Stimulated activated CD8-positive, alpha-beta memory T cell treated with anti-CD3 and anti-CD28 coated beads, Interleukin-15, amount 100 ng/mL, for 48 hours (primary cell): ENCODE data around the gene OAS1.

Source experiments
- DNase-seq, 2 donors: peaks; one replicate each; pipeline ENCODE4 v3.0.0-alpha.2; 2020; ENCODE audit warnings: low read depth in 2 of 2

OAS1 gene

DNA sequence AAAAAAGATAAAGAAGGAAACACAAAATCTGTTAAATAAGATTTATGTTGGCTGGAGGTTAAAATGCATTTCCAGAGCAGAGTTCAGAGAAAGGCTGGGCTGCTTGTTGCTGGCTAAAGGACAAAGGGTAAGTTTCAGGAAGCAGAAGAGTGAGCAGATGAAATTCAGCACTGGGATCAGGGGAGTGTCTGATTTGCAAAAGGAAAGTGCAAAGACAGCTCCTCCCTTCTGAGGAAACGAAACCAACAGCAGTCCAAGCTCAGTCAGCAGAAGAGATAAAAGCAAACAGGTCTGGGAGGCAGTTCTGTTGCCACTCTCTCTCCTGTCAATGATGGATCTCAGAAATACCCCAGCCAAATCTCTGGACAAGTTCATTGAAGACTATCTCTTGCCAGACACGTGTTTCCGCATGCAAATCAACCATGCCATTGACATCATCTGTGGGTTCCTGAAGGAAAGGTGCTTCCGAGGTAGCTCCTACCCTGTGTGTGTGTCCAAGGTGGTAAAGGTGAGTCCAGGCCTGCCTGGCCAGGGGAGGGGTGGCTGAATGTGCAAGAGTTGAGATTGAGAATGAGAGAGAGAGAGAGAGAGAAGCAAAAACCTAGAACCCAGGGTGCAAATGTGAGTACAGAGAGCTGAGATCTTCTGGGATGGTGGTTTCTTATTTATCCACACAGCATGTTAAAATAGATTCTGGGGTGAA lies at the start of gene OAS1:
Gene OAS1, plus strand, starts transcription at position 251 of the 703 bp plus-strand sequence. Its CDS starts 78 bp downstream, at position 329.
- peak in 1 of 2 donors; percentile 3 for DNase-seq

DNA sequence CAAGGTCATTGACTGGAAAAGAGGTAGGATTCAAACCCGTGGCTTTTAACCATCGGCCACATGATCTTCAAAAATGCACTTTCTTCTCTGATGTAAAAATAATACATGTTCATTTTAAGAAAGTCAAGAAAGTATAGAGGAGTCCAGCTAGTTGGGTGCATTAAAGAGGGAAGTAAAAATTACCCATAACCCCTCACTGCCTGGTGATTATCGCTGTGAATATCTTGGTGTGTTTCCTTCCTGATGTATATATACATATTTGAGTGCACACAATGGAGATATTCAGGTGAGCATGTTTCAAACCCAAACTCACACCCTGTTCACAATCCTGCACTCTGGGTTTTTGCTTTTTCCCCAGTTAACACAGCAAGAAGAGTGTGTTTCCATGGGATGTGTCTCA lies 47.5 kb upstream of the OAS1 start:
- DNase-seq, result no peak

DNA sequence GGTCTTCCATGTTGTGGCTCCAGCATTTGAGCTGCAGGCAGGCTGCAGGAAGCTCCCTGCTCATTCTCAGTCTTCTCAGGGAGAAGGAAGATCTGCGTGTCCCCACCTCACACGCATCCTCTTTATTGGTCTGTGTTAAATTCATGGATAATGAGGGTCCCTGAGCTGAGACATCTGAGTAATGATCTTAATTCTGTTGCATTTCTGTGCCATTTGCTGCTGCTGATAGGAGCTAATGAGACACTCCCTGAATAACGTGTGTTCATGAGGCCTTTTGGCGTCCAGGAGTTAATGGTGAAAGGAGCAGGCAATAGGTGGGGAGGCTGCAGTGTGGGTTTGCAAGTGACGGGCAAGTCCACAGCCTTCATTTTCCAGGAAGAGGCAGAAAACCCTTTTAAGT lies 46.6 kb upstream of the OAS1 start:
- DNase-seq, result no peak

DNA sequence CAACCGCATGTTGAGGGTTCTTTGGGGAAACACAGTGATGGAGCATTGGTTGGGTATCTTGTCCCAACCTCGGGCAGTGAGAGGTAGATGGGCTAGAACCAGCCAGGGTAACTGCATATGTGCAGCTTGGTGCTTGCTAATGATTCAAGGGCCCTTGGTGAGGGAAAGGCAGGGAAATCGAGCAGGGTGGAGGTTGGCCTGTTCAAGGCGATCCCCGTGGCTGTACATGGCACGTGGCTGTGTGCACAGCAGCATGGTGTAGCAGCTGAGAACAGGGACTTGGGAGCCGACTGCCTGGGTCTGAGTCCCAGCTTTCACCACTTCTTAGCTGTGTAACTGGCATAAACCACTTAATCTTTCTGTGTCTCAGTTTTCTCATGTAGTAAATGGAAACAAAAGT lies 45.5 kb upstream of the OAS1 start:
- DNase-seq, result no peak

DNA sequence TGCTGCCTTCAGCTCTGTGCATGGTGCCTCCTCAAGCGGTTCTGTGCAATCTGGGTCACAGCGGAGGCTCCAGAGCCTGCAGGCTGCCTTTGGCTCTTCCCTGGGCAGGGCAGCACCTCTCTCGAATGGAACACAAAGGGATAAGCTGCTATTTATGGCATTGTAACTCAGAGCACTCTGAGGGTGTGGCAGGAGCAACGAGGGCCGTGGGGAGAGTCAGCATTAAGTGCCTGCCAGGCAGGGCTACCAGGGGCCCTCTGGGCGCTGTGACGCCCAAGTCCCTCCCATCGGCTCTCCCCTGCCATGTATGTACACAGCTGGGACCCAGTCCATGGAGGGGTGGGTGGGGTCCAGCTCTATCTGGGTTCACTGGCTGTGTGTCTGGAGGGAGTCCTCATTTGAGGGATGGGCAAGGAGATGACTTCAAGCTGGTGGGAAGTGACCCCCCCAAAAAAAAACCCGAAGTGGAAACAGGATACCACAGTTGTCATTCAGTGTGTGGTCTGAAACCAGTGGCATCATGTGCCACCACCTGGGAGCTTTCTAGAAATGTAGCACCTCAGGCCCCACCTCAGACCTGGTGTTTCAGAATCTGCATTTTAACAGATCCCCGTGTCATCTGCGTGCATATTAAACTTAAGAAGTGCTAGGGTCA lies 44.0 kb upstream of the OAS1 start:
- no peak for DNase-seq

DNA sequence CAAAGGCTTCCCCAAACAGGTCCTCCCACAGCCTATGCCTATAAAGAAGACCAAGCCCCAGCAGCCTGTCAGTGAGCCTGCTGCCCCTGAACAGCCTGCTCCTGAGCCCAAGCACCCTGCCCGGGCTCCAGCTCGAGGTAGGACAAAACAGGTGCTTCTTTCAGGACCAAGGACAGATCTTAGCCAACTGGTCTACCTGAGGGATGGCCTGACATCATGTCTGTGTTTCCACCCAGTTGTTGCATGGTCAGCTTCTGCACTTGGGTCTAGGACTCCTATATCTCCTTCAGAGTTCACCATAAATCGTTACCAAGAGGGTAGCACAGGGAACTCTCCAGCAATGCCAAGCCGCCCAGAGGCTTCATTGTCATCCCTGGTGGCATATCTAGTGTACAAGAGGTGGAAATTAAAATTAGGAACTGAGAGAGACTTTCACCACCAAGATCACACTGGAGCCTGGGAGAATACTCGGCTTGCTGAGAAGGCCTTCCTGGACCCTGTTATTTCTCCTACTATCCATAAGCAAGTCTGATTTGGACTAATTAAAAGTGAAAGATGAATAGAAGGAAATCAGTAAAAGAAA lies 38.2 kb upstream of the OAS1 start:
- no peak for DNase-seq

DNA sequence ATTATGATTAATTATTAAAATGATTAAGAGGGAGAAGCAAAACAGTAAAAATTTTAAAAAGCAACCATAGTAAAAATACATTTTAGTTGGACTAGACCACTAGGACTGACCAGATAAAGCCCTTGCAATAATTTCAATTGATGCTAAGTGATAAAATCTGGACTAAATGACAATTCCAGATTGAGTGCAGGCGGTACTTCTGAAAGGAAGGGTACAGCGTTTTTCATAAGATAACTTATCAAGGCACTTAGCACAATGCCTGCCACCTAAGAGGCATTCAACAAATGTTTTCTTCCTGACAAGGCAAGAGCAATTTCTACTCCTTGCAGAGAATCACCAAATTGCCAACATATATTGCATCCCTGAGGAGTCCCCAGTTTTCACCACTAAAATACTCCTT lies 37.7 kb upstream of the OAS1 start:
- DNase-seq, result no peak

DNA sequence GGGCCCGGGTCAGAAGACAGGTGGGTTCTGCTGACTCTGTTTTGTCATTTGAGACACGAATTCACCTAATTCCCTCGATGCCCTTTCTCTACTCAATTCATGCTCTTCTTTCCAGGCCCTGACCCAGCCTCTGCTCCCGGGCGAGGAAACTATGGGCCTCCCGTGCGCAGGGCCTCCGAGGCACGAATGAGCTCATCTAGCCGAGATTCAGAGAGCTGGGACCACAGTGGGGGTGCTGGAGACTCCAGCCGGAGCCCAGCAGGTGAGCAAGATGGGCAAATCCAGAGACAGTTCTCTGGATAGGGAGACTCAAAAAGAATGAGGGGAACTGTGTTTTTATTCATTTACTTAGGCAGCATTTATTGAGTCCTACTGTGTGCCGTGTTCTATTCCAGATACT lies 37.0 kb upstream of the OAS1 start:
- no peak for DNase-seq

DNA sequence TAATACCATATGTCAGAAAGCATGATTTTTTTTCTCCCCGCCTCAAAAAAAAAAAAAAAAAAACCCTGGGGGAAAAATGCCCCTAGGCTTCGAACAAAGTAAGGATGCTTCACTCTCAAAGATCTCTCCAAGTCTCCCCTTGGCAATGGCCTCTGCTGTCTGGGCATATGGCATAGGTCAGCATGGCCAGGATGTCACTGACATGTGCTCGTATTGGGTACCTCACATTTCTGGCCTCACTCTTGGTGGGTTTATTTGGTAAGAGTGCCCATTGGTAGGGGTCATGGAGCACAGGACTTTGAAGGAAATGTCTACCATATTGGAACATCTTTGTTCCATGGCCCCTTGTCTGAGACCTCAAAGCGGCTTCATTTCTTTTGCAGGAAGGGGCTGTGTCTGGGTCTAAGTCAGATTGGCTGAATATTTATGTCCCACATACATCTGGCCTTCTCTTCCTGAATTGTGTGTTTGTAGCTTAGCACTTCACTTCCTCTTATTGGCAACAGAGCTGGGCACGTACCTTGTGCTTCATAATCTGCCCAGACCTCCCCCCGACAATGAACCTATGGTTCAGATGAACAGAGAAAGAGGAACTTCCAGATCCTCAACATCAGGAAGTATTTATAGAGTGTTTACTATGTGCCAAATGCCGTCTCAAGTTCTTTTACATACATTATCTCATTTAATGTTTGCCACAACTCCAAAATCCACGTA lies 36.3 kb upstream of the OAS1 start:
- DNase-seq, result no peak

DNA sequence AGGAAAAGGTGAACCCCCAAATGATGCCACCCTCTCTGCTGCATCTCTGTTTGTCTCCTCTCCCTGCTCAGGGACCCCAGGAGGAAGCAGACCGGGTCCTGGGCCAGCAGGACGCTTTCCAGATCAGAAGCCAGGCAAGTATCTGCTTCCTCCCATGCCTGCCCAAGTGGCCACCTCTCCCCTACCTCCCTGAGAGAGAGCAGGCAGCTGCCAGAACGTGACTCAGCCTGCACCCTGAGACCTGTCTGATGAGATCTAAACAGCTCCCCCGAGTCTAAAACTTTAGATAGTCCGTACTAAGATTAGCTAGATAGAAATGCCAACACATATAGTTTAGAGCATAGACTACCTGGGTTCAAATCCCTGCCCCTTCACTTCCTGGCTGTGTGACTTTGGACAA lies 31.2 kb upstream of the OAS1 start:
- no peak for DNase-seq

DNA sequence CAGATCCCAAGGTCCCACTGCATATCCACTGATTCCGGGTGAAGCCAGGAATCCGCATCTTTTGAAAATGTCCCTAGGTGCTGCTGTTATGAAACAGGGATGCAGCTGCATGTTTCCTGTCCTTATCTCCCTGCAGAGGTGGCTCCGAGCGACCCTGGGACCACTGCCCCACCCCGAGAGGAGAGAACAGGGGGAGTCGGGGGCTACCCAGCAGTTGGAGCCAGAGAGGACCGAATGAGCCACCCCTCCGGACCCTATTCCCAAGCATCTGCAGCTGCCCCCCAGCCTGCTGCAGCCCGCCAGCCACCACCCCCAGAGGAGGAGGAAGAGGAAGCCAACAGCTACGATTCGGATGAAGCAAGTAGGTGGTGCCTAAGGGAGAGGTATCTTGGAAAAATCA lies 30.3 kb upstream of the OAS1 start:
- no peak for DNase-seq

DNA sequence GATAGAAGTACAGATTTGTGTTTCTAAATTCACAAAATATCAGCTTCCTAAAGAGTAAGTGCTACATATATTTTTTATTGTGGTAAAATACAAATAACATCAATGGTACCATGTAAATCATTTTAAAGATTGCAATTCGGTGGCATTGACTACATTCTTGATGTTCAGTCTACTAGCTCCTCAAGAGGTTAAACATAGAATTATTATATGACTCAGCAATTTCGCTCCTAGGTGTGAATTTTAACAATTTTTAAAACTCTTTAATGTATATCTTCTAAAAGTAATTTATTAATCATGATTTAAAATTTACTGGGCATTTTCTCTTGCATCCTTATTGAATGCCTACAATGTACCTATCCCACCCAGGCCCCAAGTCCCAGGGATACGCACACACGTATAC lies 29.8 kb upstream of the OAS1 start:
- DNase-seq, result no peak

DNA sequence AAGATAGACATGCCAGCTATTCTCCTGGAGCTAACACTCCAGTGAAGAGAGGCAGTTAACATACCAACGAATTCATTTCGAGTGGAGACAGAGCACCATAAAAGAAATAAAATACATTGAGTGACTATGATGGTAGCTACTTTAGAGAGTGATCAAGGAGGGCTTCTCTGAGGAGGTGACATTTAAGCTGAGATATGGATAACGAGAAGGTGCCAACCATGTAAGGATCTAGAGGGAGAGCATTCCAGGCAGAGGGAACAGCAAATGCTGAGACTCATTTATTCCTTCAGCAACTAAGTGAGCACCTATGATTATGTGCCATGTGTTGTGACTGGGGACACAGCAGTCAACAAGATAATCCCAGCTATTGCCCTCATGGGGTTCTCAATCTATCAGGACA lies 28.3 kb upstream of the OAS1 start:
- no peak for DNase-seq

DNA sequence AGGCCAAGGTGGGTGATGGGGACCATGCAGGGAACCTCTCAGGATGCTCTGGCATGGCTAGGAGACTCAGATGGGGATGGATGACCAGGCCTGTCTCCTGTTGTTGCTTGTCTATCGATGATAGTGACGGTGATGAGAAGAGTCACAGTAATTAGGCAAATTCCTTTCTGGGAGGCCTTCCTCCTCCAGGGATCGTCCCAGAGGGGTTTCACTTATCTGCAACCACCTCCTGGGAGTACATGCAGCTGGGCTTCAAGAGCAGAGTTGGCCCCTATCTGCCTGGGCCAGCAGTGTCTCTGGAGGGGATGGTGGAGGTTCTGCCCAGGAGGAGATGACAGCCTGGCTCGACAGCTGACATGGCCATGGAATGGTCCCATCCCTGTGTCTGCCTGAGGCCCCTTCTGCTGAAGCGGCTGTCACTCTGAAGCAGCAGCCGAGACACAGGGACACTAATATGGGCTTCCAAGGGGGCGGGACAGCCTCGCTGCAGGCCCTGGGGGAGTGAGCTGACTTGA lies 27.5 kb upstream of the OAS1 start:
- no peak for DNase-seq

DNA sequence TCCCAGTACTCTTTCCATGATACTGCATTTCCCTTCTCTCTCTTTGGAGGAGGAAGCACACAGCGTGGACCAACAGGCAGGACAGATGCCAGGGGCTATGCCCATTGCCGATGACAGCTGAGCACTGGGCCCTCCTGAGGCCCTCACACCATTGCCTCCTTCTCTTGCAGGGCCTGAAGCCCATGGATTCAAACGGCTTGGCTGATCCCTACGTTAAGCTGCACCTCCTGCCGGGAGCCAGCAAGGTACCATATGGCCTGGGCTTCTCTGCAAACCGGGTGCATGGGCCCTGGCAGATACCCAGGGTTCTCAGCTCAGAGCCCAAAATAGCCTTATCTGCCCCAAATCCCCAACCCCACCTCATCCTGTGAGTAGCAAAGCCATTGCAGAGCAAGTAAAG lies 25.2 kb upstream of the OAS1 start:
- no peak for DNase-seq

DNA sequence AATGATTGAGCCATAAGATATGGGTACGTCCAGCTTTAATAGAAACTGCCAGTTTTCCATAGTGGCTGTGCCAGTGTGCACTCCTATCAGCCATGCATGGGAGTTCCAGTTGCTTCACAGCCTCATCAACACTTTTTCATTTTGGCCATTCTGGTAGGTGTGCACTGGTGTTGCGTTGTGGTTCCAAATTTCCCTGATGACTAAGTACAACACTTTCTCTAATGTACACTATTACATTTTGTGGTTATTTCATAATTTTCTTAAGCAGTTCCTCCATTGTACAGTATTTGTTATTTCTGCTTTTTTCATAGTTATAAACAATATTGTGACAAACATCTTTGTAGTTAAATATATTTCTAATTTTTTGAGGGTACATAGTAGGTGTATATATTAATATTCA lies 21.5 kb upstream of the OAS1 start:
- no peak for DNase-seq

DNA sequence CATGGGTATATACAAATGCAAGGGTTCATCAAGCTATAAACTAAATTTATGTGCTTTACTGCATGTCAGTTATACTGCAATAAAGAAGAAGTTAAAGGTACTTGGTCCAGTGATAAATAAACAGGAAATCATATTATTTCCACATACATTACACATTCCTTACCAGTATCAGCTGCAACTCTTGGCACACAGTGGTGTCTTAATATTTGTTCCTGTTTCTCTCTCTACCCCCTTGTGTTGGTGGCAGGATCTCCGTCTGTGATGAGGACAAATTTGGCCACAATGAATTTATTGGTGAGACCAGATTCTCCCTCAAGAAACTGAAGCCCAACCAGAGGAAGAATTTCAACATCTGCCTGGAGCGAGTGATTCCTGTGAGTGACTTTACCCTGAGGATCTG lies 19.2 kb upstream of the OAS1 start:
- DNase-seq, result no peak

DNA sequence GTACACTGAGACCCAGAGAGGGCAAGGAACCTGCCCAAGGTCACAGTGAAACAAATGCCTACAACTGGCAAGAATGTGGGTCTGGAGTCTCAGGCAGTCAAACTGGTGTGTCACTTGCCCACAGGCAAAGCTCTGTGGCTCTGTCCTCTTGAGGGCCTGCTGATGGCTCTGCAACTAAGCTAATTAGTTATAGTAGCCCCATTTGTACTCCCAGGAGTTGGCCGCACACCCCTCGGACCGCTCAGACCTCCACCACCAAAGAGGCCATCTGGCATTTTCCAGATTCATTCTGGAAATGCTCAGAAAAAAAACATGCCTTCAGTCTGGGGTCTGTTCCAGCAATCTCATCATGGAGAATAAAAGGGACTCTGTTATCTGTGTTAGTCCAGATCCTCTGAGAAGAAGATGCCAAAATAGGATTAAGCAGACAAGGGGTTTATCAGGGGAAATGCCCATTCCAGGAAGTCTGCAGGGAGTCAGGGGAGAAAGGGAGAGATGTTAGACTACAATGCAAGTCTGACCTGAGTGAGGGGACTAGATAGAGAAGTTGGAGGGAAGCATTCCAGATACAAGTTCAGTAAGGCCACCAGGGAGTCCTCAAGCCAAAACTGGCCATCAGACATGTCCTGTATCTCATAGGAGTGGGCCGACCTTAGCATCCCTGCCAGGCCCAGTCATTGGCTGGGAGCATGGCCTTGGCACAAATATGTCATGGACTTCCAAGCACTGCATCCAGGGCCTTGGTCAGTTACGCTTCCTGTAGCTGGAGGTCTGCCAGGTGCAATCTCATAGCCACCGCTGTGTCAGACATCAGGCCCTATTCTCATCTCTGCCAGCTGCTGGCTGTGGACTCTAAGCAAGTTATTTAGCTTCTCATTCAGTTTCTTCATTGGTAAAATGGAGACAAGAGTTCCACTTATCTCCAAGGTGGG lies 15.4 kb upstream of the OAS1 start:
- DNase-seq, result no peak

DNA sequence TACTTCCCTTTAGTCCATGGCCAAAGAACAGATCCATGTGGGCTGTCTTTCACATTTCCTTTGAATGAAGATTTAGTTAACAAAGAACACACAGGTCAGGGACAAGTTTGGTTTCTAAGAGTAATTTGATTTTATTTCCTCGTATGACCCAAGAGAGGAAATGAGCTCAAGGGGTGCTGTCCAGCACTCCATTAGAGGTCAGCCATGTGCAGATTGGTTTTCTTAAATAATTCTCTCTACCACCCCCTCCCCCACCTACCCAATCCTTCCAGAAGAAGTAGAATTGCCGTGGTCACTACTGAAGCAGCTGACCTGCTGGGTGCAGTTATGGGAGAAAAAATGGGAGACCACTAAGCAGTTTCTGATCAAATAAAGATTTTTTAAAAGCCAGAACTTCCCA lies 13.9 kb upstream of the OAS1 start:
- no peak for DNase-seq

DNA sequence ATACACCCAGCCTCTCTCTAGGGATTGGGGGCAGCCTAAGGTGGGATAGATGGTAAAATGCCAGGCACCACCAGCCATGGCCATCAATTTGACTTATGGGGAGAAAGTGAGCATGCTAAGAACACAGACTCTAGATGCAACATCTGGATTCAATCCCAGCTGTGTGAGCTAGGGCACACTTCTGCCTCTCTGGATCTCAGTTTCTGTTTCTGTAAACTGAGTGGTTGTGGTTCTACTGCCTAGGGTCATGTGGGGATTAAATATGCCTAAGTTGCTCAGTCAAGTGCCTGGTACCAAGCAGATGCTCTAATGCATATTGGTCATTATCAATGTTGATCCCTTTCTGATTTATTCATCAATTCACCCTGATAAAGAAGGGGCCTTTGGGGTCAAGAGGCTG lies 12.6 kb upstream of the OAS1 start:
- no peak for DNase-seq

DNA sequence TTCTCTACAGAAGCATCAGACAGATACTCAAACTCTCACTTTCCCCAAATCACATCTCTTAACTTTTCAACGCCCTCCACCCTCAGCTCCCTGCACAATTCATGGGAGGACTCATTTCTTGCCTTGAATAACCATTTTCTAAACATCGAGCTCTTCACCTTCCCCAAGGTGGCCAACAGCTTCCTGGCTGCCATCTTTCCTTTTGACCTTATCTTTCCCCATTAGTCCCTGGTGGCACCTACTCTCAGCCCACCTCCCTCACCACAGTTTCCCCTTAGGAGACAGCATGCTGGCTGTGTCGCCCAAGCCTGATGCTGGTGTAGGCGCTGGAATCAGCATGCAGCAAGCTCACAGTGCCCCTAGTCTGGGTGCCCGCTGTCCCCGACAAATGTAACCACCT lies 8.4 kb upstream of the OAS1 start:
- no peak for DNase-seq
